ENCODE data around the gene MYB.
"Not testable (repeated sequence)": the region's sequence is repeated elsewhere in the genome, so short reads cannot be mapped to it uniquely, and the experiment has no call there.

MYB gene

GRCh38 chr6:135180542-135181332 lies at the start of gene MYB:
TSS of gene MYB (plus strand) at chr6:135181308. CDS start at chr6:135181514, 206 bp downstream.
- DNase-seq = peak; percentile 37

- DNase-seq = no peak
These were observed 48.3 kb upstream of the MYB start for GRCh38 chr6:135132776-135133175.

DNA sequence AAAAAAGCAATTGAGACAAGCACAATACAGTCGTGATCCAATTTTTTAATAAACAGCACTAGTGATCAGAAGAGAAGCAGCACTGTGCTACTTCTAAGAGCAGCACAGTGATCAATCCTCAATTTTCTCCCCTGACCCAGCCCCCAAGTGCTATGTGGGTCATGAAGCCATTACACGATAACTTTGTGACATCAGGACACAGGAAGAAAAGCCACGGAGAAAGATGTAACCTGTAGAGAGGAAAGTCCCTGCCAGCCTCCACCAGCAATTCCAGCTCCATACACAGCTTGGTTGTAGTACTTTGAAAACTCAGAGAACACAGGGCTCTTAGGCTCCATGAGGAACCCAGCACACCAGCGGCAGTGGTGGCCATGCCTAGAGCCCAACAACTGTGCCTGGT lies 45.3 kb upstream of the MYB start:
- DNase-seq = no peak

DNA sequence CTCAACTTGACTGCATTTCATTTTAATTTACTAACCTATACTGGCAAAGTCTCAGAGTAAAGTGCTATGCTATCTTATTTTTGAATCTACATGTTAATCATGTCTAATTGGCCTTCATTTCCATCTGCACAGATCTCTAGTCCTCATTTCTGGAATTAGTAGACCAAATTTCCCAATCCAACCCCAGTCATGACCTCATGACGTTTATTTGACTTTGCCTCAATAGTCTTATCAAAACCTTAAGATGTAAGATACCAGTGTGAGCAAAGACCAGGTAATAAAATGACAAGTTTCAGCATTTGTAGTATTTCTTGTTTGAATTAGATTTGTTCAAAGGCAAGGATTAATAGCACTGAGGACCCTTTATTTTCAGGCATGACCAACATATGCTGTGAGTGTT lies 43.3 kb upstream of the MYB start:
- no peak for DNase-seq

DNA sequence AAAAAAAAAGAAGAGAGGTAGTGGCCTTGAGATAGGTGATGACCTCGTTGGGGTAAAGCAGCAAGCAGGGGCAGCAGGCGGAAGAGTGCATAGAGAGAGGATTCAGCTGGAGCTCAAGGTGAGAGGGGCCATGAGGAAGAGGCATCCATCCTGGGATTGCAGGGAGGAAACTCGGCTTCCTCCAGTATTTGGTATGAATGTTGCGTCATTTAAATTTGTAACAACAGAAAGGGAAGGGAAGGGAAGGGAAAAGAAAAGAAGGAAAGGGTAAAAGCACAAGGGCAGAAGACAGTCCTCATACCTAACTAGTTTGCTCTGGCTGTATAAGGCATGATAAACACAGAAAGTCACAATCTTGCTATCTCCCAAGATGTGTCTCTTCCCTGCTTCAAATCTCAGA lies 39.9 kb upstream of the MYB start:
- no peak for DNase-seq

DNA sequence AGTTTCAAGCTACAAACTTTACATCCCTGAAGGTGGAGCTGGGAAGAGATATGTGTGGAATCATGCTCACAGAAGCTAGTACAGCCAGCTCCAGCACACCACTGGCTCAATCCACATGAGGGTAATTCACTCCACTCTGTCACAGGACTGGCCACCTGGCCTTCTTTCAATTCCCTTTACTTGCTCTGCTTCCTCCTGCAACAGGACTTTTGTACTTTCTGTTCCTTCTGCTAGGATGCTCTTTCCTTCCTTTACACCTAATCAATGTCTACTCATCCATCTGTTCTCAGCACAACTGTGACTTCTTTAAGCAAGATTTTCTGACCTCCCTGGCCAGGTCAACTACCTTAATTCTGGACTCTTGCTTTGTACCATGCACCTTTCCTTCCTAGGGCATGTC lies 39.4 kb upstream of the MYB start:
- DNase-seq = no peak

DNA sequence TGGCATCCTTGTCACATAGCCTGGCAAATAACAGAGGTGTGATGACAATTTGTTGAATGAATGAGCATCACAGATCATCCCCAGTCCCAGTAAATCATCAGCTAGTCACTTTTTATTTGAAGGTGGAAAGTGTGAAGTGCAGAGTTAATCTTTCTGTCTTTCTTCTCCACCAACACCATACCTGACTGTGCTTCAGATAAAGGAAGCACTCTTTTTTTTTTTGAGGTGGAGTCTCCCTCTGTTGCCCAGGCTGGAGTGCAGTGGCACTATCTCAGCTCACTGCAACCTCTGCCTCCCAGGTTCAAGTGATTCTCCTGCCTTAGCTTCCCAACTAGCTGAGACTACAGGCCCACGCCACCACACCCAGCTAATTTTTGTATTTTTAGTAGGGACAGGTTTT lies 38.9 kb upstream of the MYB start:
- not testable (repeated sequence) for DNase-seq

GRCh38 chr6:135144673-135145062 lies 36.4 kb upstream of the MYB start:
- DNase-seq = no peak

DNA sequence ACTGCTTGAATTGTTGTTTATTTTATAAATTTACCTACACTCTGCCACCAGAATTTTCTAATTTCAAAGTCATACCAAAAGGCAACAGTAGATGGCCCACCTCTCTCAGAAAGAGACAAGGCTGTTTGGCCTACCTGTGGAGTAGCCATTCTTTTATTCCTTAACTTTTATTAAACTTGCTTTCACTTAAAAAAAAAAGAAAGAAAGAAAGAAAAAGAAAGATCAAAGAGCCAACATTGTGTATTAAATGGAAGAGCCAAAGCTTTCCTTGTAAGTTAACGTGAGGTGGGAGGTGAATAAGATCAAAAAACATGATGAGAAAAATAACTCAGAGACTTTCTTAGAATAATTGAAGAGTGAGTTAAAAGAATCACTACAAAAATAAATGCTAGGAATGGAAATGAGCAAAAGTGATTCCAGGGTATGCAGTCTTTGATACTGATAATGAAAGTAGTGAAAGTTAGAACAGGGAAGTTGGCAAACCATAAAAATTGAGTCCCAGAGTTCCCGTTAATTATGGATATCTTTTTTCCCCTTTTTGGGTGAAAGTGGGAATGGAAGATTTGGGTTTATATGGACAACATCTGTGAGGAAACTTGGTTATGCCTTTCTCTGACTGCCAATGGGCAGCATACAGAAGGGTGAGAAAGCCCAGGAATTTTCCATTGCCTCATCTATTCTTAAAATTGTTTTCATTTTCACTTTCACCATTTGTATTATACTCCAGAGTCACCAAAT lies 35.9 kb upstream of the MYB start:
- DNase-seq = peak; percentile 8

GRCh38 chr6:135146162-135146934 lies 34.8 kb upstream of the MYB start:
- DNase-seq = no peak

GRCh38 chr6:135147637-135148592 lies 33.2 kb upstream of the MYB start:
- DNase-seq = no peak

DNA sequence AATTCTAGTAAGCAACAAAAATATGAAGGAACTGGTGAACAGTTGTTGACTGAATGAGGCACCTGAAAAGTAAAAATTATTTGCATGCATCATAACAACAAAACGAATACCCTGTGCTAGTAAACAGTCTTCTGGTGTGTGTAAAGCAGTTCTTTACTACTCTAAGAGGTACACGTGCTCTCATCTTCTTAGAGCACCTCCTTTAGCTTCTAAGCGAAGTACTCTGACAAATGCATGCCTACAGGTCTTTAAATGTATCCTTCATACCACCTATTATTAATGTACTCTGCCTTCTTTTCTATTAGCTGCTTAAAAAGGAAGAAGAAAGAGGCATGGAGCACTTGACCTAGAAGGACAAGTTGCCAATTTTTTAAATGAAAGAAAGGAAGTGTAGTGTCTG lies 32.2 kb upstream of the MYB start:
- no peak for DNase-seq

DNA sequence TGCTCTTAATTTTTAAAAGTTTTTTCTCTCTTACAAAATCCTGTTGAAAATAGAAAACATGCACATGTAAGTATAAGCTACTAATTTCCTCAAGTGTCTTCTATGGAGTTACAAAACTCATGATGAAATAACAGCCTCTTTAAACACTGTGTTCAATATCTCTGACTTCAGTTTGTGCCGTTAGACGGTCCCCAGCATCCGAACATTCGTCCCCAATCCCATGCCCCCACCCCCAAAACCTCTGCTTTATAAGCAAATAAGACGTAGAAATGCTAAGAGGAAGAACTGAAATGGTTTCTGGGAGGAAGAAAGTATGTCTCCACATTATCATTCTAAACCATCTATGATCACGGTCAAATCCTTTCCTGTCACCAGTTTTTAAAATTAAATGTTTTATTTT lies 31.7 kb upstream of the MYB start:
- DNase-seq = no peak

- DNase-seq = not testable (repeated sequence)
These were observed 30.6 kb upstream of the MYB start for GRCh38 chr6:135150481-135150880.

DNA sequence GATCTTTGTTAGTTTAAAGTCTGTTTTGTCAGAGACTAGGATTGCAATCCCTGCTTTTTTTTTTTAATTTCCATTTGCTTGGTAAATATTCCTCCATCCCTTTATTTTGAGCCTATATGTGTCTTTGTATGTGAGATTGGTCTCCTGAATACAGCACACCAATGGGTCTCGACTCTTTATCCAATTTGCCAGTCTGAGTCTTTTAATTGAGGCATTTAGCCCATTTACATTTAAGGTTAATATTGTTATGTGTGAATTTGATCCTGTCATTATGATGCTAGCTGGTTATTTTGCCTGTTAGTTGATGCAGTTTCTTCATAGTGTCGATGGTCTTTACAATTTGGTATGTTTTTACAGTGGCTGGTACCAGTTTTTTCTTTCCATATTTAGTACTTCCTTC lies 27.0 kb upstream of the MYB start:
- not testable (repeated sequence) for DNase-seq

DNA sequence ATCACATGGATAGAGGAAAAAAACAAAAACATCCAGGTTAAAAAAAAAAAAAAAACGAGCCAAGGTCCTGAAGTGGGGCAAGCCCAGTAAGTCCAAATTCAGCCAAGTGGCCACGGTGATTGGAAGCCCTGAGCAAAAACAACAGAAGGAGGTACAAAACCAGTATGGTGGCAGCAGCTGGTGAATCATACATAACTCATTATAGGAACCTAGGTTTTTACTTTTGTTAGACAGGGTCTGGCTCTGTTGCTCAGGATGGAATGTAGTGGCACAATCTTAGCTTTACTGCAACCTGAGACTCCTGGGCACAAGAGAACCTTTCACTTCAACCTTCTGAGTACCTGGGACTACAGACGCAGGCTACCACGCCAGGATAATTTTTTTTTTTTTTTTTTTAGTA lies 22.7 kb upstream of the MYB start:
- no peak for DNase-seq

GRCh38 chr6:135159531-135159930 lies 21.6 kb upstream of the MYB start:
- DNase-seq = no peak

GRCh38 chr6:135161411-135162395 lies 19.4 kb upstream of the MYB start:
- DNase-seq = no peak

GRCh38 chr6:135162678-135163439 lies 18.2 kb upstream of the MYB start:
- DNase-seq = no peak

DNA sequence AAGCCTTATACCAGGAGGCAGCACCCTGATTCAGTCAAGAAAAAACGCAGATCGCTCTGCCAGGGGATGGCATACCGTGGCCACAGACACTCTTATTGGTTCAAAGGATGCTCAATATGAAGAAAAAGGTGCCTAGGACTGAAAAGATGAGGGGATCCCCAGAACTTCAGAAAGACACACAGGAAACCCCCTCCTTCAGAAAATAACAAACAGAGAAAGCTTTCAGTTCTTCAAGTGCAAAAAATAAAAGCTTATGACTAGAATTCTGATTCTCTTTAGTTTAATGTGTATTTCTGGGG lies 17.7 kb upstream of the MYB start:
- no peak for DNase-seq

DNA sequence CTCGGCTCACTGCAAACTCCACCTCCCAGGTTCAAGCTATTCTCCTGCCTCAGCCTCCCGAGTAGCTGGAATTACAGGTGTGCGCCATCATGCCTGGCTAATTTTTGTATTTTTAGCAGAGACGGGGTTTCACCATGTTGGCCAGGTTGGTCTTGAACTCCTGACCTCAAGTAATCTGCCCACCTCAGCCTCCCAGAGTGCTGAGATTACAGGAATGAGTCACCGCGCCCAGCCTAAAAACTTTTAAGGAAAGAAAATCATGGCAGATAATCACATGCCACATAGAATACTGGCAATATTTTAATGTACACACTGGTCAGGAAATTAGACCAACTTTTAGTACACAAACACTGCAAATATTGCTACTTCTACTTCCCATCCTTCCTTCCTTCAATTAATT lies 16.7 kb upstream of the MYB start:
- DNase-seq = not testable (repeated sequence)
